DOHH2 (cell line): ENCODE data around the gene MAGOHB.

Experiments used
- H3F3A ChIP-seq: fragments of 200-600 bp; sonication (generic), shearing (Covaris generic); 2 replicates; pipeline ENCODE4 v1.6.0; 2016; ENCODE audit warnings: antibody characterized with exemption, mild to moderate bottlenecking; ENCODE audit not compliant: control insufficient read depth, insufficient read depth
- H3K27ac ChIP-seq: fragments of 200-600 bp; sonication (generic); 2 replicates; pipeline ENCODE4 v1.5.1; 2014; ENCODE audit warnings: low read depth, mild to moderate bottlenecking, low read length, moderate library complexity
- H3K27me3 ChIP-seq: fragments of 200-600 bp; sonication (generic); 2 replicates; pipeline ENCODE4 v1.6.1; 2014; ENCODE audit warnings: mild to moderate bottlenecking, low read length, mixed read lengths; ENCODE audit not compliant: control insufficient read depth
- H3K36me3 ChIP-seq: fragments of 200-600 bp; sonication (generic); 2 replicates; pipeline ENCODE4 v1.6.1; 2014; ENCODE audit warnings: mild to moderate bottlenecking, low read length, moderate library complexity, mixed read lengths; ENCODE audit not compliant: control insufficient read depth
- H3K4me1 ChIP-seq: fragments of 200-600 bp; sonication (generic); 2 replicates; pipeline ENCODE4 v1.6.1; 2014; ENCODE audit warnings: mild to moderate bottlenecking, low read length, mixed read lengths; ENCODE audit not compliant: control insufficient read depth
- H3K4me2 ChIP-seq: fragments of 200-600 bp; sonication (generic); 2 replicates; pipeline ENCODE4 v1.6.0; 2014; ENCODE audit warnings: mild to moderate bottlenecking, low read length, moderate library complexity
- H3K4me3 ChIP-seq: fragments of 200-600 bp; sonication (generic); 2 replicates; pipeline ENCODE4 v1.5.1; 2014; ENCODE audit warnings: mild to moderate bottlenecking, low read length, mixed read lengths
- H3K79me2 ChIP-seq: fragments of 200-600 bp; sonication (generic); 2 replicates; pipeline ENCODE4 v1.6.1; 2014; ENCODE audit warnings: mild to moderate bottlenecking, low read length, mixed read lengths; ENCODE audit not compliant: control insufficient read depth
- H3K9me2 ChIP-seq: fragments of 200-600 bp; sonication (generic); replicated peaks from 2 replicates; pipeline ENCODE4 v1.6.1; 2014; ENCODE audit warnings: mild to moderate bottlenecking, low read length, mixed read lengths; ENCODE audit not compliant: control insufficient read depth
- H3K9me3 ChIP-seq: fragments of 200-600 bp; sonication (generic); 2 replicates; pipeline ENCODE4 v1.6.1; 2014; ENCODE audit warnings: antibody characterized with exemption, low read length, mixed read lengths; ENCODE audit not compliant: control insufficient read depth, insufficient read depth
- H4K20me1 ChIP-seq: fragments of 200-600 bp; sonication (generic); 2 replicates; pipeline ENCODE4 v1.6.0; 2014; ENCODE audit warnings: low read depth, mild to moderate bottlenecking, antibody characterized with exemption, low read length, moderate library complexity; ENCODE audit not compliant: control insufficient read depth, insufficient read depth
- EZH2phosphoT487 ChIP-seq: fragments of 200-600 bp; sonication (generic); IDR thresholded peaks from 2 replicates; pipeline ENCODE4 v1.6.1; 2017; ENCODE audit warnings: borderline replicate concordance, mild to moderate bottlenecking, antibody characterized with exemption, low read length, moderate library complexity, mixed read lengths
- TF ChIP-seq, protein P1 (sequence below): fragments of 200-600 bp; sonication (generic); IDR thresholded peaks from one replicate; pipeline ENCODE4 v1.5.1; 2014; ENCODE audit warnings: antibody characterized with exemption, mild to moderate bottlenecking, low read depth, low read length; ENCODE audit not compliant: poor library complexity, severe bottlenecking

MAGOHB gene

DNA sequence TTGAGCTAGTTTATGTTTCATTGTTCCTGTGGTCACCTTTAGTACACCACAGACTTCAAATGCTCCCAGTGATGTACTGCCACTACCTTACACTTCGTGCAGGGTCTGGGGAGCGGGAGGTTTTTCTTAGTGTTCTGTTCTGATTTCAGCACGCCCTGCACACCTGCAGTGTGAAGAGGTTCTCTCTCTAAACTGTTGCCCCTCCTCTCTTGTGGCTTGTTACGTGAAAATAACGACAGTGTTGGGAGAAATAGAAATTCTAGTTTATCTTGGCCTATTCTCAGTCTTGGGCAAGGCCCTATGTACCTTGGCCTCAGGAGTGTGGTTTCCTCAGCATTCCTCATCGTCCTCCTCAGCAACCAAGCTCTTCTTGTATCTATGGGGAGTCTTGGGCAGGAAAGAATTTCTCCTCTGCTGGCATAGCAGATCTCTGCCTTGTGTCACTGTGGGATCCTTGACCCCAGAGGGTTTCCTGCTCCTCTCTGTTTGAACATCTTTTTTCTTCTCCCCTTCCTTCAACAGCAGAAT is 59.1 kb downstream of the MAGOHB start:
- Histone ChIP-seq H4K20me1 (no peaks in the 10 kb centered on the region), H3K9me3 (peaks cover 40% of the 10 kb centered on the region), H3K4me1 (peaks cover 28% of the 10 kb centered on the region), H3K9me2 (no peaks in the 10 kb centered on the region), H3K36me3 (peaks cover 20% of the 10 kb centered on the region), H3K27ac (no peak overlapping the region), H3K4me3 (no peak overlapping the region), H3F3A (0 out of 2 replicates have a peak, but pooled peaks cover 5% of the 10 kb centered on the region), H3K27me3 (no peaks in the 10 kb centered on the region), H3K79me2 (no peaks in the 10 kb centered on the region), H3K4me2 (no peak overlapping the region)
- no peak for TF ChIP-seq EZH2phosphoT487
- TF ChIP-seq, protein P1, sequence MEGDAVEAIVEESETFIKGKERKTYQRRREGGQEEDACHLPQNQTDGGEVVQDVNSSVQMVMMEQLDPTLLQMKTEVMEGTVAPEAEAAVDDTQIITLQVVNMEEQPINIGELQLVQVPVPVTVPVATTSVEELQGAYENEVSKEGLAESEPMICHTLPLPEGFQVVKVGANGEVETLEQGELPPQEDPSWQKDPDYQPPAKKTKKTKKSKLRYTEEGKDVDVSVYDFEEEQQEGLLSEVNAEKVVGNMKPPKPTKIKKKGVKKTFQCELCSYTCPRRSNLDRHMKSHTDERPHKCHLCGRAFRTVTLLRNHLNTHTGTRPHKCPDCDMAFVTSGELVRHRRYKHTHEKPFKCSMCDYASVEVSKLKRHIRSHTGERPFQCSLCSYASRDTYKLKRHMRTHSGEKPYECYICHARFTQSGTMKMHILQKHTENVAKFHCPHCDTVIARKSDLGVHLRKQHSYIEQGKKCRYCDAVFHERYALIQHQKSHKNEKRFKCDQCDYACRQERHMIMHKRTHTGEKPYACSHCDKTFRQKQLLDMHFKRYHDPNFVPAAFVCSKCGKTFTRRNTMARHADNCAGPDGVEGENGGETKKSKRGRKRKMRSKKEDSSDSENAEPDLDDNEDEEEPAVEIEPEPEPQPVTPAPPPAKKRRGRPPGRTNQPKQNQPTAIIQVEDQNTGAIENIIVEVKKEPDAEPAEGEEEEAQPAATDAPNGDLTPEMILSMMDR = no peak
